Fibroblast of lung (primary cell): ENCODE data around the gene PRDM11.

Source experiments
- CTCF ChIP-seq, 2 donors: IDR thresholded peaks in 1 of 2; conservative IDR thresholded peaks in 1 of 2; 1 replicate in 1 of 2; 2 replicates in 1 of 2; pipeline ENCODE4 v1.5.1; 2011 to 2012; ENCODE audit warnings: low read length in 2 of 2, control low read depth in 1 of 2, inconsistent platforms in 1 of 2, low read depth in 1 of 2, mild to moderate bottlenecking in 1 of 2
- EZH2 ChIP-seq: IDR thresholded peaks from 2 replicates; pipeline ENCODE4 v1.5.1; 2012; ENCODE audit warnings: low read length, control low read depth, mild to moderate bottlenecking; ENCODE audit errors: missing control alignments

- TF ChIP-seq CTCF (conservative IDR thresholded peaks at IDR 0.05 in 1 of 2, IDR thresholded peaks at IDR 0.05 in 1 of 2; ENCODE audit: low read depth in 1 of 2, low read length in 2 of 2): no peak
- no peak for TF ChIP-seq EZH2
Observed at GRCh38 chr11:45176996-45177395, 30.6 kb downstream of the PRDM11 start.
